HFFc6 (cell line): Measurements from ENCODE around the gene DENR. TPM values are rescaled to one million over a fixed set of nuclear protein-coding genes. Genes with fewer than 3 reads are reported as not detected.

Experiments used
- DNase-seq: peaks from one replicate; pipeline ENCODE4 v3.0.0-alpha.2; 2018
- H3K27ac Mint-ChIP-seq: 2 replicates; pipeline ENCODE4 v1.8.0; 2020; ENCODE audit warnings: mild to moderate bottlenecking, mixed read lengths
- H3K27me3 Mint-ChIP-seq: 2 replicates; pipeline ENCODE4 v1.8.0; 2021; ENCODE audit warnings: mild to moderate bottlenecking, moderate library complexity, mixed read lengths; ENCODE audit not compliant: insufficient read depth
- H3K36me3 Mint-ChIP-seq: 2 replicates; pipeline ENCODE4 v1.8.0; 2021; ENCODE audit warnings: low read depth, mixed read lengths
- H3K4me1 Mint-ChIP-seq: 2 replicates; pipeline ENCODE4 v1.8.0; 2020; ENCODE audit warnings: low read depth, mixed read lengths
- H3K4me3 Mint-ChIP-seq: 2 replicates; pipeline ENCODE4 v1.8.0; 2020; ENCODE audit warnings: mild to moderate bottlenecking, moderate library complexity, mixed read lengths
- H3K9me3 Mint-ChIP-seq: 2 replicates; pipeline ENCODE4 v1.8.0; 2020; ENCODE audit warnings: mild to moderate bottlenecking, mixed read lengths
- CTCF ChIP-seq: fragments of 200-600 bp; sonication (generic); IDR thresholded peaks from 2 replicates; pipeline ENCODE4 v1.5.0; 2021; ENCODE audit warnings: antibody characterized with exemption, mild to moderate bottlenecking
- total RNA-seq, 6 experiments: library from RNA; stranded (reverse); fragmentation: NEBNext Ultra II Directional; extraction: Animal tissue kit (Norgen Biotek cat#: 25700); gene quantifications; 2 replicates in 1 of 6; 3 replicates in 5 of 6; pipeline ENCODE4 v1.2.3, GENCODE V29; 2021

Gene DENR
- total RNA-seq, 6 experiments from 2014 or later, result 53.2 to 66.7 (median 61.7) TPM

GRCh38 chr12:122721057-122721545 is 31.5 kb upstream of the DENR start:
- H3K27ac Mint-ChIP-seq, result peak overlapping the region; percentile 85; the same call in 1 of the 2 replicates
- no peaks in the 10 kb centered on the region for H3K36me3 Mint-ChIP-seq
- peak overlapping the region; percentile 74; the same call in 1 of the 2 replicates for H3K4me3 Mint-ChIP-seq
- peaks cover 4% of the 10 kb centered on the region; the same call in 1 of the 2 replicates for H3K27me3 Mint-ChIP-seq
- DNase-seq, result no peak
- TF ChIP-seq CTCF, result no peak
- H3K9me3 Mint-ChIP-seq, result no peaks in the 10 kb centered on the region
- peaks cover 20% of the 10 kb centered on the region for H3K4me1 Mint-ChIP-seq

GRCh38 chr12:122722387-122722786 is 30.2 kb upstream of the DENR start:
- Mint-ChIP-seq H3K27ac (no peak overlapping the region), H3K9me3 (no peaks in the 10 kb centered on the region), H3K36me3 (no peaks in the 10 kb centered on the region), H3K4me3 (no peak overlapping the region), H3K4me1 (peaks cover 22% of the 10 kb centered on the region), H3K27me3 (peaks cover 4% of the 10 kb centered on the region; the same call in 1 of the 2 replicates)
- no peak for TF ChIP-seq CTCF
- DNase-seq, result no peak

GRCh38 chr12:122724641-122725243 is 27.9 kb upstream of the DENR start:
- Mint-ChIP-seq H3K27me3 (peaks cover 3% of the 10 kb centered on the region), H3K4me1 (peaks cover 22% of the 10 kb centered on the region), H3K9me3 (no peaks in the 10 kb centered on the region), H3K27ac (no peak overlapping the region), H3K4me3 (no peak overlapping the region), H3K36me3 (no peaks in the 10 kb centered on the region)
- no peak for DNase-seq
- TF ChIP-seq CTCF, result no peak

GRCh38 chr12:122725452-122726079 is 27.1 kb upstream of the DENR start:
- Mint-ChIP-seq H3K4me1 (peaks cover 16% of the 10 kb centered on the region), H3K4me3 (no peak overlapping the region), H3K9me3 (no peaks in the 10 kb centered on the region), H3K27me3 (peaks cover 3% of the 10 kb centered on the region; the same call in 1 of the 2 replicates), H3K36me3 (no peaks in the 10 kb centered on the region), H3K27ac (no peak overlapping the region)
- TF ChIP-seq CTCF, result no peak
- DNase-seq, result no peak

- no peak for TF ChIP-seq CTCF
- no peaks in the 10 kb centered on the region for H3K9me3 Mint-ChIP-seq
- no peak overlapping the region for H3K27ac Mint-ChIP-seq
- DNase-seq, result no peak
- no peaks in the 10 kb centered on the region for H3K36me3 Mint-ChIP-seq
- peaks cover 3% of the 10 kb centered on the region; the same call in 1 of the 2 replicates for H3K27me3 Mint-ChIP-seq
- no peak overlapping the region for H3K4me3 Mint-ChIP-seq
- H3K4me1 Mint-ChIP-seq, result peaks cover 12% of the 10 kb centered on the region
These were observed 26.5 kb upstream of the DENR start for GRCh38 chr12:122726080-122726558.
